HG03060 (cell line): Measurements from ENCODE around the gene GOLGA6L22.
"Not testable (repeated sequence)": the region's sequence is repeated elsewhere in the genome, so short reads cannot be mapped to it uniquely, and the experiment has no call there.

ENCODE experiments used
- ATAC-seq: cut with Tn5 transposase; IDR thresholded peaks from one replicate; pipeline ENCODE4 v1.9.1; 2021; ENCODE audit warnings: low read depth, moderate number of reproducible peaks; ENCODE audit not compliant: unreplicated experiment

GOLGA6L22 gene, protein sequence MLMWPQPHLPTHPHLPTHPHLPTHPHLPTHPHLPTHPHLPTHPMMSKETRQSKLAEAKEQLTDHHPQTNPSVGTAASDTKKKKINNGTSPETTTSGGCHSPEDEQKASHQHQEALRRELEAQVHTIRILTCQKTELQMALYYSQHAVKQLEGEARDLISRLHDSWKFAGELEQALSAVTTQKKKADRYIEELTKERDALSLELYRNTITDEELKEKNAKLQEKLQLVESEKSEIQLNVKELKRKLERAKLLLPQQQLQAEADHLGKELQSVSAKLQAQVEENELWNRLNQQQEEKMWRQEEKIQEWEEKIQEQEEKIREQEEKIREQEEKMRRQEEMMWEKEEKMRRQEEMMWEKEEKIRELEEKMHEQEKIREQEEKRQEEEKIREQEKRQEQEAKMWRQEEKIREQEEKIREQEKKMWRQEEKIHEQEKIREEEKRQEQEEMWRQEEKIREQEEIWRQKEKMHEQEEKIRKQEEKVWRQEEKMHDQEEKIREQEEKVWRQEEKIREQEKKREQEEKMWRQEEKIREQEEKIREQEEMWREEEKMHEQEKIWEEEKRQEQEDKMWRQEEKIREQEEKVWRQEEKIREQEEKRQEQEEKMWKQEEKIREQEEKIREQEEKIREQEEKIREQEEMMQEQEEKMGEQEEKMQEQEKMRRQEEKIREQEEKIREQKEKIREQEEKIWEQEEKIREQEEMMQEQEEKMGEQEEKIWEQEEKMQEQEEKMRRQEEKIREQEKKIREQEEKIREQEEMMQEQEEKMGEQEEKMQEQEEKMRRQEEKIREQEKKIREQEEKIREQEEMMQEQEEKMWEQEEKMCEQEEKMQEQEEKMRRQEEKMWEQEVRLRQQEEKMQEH

GRCh38 chr15:22458603-22459002, at the start of gene GOLGA6L22:
GOLGA6L22 (plus strand) TSS chr15:22458903; CDS start chr15:22458994, 91 bp downstream.
- not testable (repeated sequence) for ATAC-seq

DNA sequence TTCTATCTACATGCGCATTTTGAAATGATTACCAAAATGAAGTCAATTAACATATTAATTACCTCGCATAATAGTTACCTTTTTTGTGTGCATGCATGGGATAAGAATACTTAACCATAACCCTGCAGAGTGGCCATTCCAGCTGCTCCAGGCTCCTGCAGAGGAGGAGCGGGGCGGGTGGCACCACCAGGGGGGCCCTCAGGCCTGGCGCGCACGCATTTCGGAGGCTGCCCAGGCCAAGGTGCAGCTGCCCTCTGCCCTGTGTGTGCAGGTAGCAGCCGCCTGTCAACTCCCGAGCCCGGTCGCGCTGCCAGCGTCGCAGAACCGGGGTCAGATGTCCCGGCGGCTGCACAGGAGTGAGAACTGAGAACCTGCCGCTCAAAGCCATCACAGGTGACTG, 41.4 kb upstream of the GOLGA6L22 start:
- ATAC-seq, result not testable (repeated sequence)

- not testable (repeated sequence) for ATAC-seq
These were observed 40.9 kb upstream of the GOLGA6L22 start for GRCh38 chr15:22417795-22418194.

DNA sequence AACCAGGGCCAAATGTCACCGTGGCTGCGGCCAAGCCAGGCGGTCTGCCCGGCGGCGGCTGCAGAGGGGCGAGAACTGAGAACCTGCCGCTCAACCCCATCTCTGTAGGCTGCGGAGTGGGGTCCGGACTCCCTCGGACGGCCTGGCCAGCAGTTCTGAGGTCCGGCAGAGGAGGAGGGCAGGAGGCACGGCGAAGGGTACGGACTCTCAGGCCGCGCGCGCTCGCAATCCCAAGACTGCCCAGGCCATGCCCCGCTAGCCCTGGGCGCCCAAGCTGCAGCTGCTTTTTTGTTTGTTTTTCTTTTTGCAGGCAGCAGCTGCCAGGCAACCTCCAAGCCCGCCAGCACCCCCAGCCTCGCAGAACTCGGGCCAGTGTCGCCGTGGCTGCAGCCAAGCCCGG, 40.5 kb upstream of the GOLGA6L22 start:
- not testable (repeated sequence) for ATAC-seq

DNA sequence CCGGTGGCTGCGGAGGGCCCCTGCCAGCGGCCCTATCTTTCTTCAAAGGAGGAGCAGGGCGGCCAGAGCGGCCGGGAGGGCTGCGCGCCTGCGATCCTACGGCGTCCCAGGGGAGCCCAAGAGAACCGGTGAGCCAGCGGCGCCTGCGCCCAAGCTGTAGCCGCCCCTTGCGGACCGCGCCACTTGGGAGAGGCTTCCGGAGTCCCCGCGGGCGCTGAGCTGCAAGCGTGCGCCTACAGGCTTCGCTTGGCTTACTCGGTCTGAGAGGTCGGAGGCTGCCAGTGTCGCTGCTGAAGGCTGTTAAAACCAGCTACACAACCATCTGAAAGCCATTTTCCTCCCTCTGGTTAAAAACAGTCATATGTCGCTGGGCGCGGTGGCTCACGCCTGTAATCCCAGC, 40.0 kb upstream of the GOLGA6L22 start:
- not testable (repeated sequence) for ATAC-seq

DNA sequence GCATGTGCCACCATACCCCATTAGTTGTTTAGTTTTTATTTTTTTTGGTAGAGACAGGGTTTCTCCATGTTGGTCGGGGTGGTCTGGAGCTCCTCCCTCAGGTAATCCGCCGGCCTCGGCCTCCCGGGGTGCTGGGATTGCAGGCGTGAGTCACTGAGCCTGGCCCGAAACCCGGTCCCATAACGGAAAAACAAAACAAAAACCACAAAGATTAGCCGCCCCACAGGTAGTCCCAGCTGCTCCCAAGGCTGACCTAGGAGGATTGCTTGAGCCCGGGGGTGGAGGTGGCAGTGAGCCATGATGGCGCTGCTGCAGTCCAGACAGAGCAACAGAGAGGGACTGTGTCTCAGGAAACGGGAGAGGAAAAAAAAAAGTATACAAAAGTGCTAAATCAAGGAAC, 38.4 kb upstream of the GOLGA6L22 start:
- not testable (repeated sequence) for ATAC-seq

- ATAC-seq, result not testable (repeated sequence)
These were observed 29.3 kb upstream of the GOLGA6L22 start for GRCh38 chr15:22429426-22429825.

GRCh38 chr15:22431687-22432086, 27.0 kb upstream of the GOLGA6L22 start:
- ATAC-seq, result not testable (repeated sequence)

DNA sequence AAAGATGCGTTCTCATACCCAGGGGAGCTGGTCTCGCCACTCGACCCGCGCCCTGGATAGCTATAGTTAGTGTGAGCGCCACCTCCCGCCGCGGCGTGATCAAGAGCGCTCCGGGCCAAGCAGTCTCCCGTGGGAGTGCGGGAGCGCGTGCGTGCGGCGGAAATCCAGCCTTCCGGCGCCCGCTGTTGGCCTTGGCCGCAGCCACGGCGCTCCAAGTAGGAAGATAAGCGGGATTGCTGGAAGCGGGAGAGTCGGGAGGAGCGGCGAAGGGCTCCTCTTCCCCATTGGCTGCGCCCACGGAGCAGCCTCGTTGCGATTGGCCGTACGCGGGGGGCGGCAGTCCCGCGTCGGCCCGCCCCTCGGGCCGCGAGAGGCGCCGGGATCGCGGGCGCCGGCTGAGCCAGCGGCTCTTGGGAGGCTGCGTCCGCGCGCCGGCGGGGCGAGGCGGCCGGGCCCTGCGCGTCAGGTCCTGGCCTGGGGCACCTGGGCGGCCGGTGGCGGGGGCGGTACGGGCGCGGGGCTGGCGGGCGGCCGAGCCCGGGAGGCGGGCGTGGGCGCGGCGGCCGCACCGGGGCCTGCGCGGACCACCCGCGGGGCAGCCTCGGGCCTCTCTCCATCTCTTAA, 35.9 kb downstream of the GOLGA6L22 start:
- not testable (repeated sequence) for ATAC-seq

DNA sequence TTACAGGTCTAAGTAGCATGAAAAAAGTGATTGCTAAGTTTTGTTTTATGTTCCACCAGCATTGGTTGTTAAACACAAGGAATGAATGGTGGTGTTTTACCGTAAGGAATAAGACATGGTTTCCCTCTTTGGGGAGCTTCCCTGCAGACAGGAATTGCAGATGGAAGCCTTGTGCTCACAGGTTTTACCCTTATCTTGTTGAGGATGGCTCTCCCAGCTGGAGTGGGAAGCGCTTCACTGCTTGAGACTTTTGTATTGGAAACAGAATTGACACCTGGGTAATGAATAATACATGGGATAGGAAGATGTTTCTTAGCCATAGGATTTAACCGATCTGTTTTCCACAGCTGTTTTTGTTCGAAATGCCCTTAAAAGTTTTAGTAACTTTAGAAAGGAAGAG, 38.5 kb downstream of the GOLGA6L22 start:
- not testable (repeated sequence) for ATAC-seq

GRCh38 chr15:22498220-22498925, 39.7 kb downstream of the GOLGA6L22 start:
- not testable (repeated sequence) for ATAC-seq

- ATAC-seq, result not testable (repeated sequence)
These were observed 43.6 kb downstream of the GOLGA6L22 start for GRCh38 chr15:22502272-22502671.

DNA sequence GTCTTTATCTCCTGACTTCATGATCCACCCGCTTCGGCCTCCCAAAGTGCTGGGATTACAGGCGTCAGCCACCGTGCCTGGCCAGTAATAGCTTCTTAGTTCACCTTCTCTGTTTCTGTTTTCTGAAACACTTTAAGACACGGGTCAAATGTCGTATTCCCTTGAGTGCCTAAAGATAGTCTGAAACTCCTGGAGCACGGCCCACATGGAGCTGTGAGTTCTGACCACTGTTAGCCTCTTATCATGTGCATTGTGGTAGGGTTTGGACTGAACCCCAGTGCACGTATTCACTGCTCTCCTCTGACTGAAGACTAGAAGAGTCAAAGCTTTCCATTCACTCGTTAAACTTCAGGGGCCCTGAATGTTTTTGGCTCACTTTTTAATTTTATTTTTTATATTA, 48.3 kb downstream of the GOLGA6L22 start:
- not testable (repeated sequence) for ATAC-seq

DNA sequence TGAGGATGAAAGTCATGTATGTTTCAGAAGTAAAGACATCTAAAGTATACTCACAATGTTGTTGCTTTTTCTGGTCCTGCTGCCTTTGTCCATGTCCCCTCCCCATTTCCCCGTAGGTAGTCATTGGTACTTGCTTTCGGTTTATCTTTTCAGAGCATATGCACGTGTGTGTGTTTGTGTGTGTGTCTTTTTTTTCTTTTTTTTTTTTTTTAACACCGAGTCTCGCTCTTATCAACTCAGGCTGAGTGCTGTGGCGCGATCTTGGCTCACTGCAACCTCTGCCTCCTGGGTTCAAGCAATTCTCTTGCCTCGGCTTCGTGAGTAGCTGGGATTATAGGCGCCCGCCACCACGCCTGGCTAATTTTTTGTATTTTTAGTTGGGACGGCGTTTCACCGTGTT, 57.4 kb downstream of the GOLGA6L22 start:
- not testable (repeated sequence) for ATAC-seq
